Endodermal cell (in vitro differentiated cells): ENCODE results near the gene GDF7. TPM values are rescaled to one million over a fixed set of nuclear protein-coding genes. Genes with fewer than 3 reads are reported as not detected.

Source experiments
- DNase-seq: peaks from one replicate; pipeline ENCODE4 v3.0.0-alpha.2; 2017
- H3K27ac ChIP-seq: 2 replicates; pipeline ENCODE4 v1.5.1; 2013; ENCODE audit warnings: mild to moderate bottlenecking, low read depth, low read length, moderate library complexity
- H3K27me3 ChIP-seq: 2 replicates; pipeline ENCODE4 v1.6.1; 2013; ENCODE audit warnings: mild to moderate bottlenecking, low read length, moderate library complexity; ENCODE audit not compliant: insufficient read depth, control insufficient read depth, poor library complexity, severe bottlenecking
- H3K36me3 ChIP-seq: 2 replicates; pipeline ENCODE4 v1.7.0; 2013; ENCODE audit warnings: mild to moderate bottlenecking, low read length, moderate library complexity; ENCODE audit not compliant: control insufficient read depth, insufficient read depth
- H3K4me1 ChIP-seq: one replicate; pipeline ENCODE4 v1.7.0; 2013; ENCODE audit warnings: low read length; ENCODE audit not compliant: control insufficient read depth, insufficient read depth
- H3K4me3 ChIP-seq: 2 replicates; pipeline ENCODE4 v1.5.1; 2013; ENCODE audit warnings: mild to moderate bottlenecking, low read length, moderate library complexity
- H3K9ac ChIP-seq: 2 replicates; pipeline ENCODE4 v1.6.1; 2013; ENCODE audit warnings: mild to moderate bottlenecking, low read length, moderate library complexity; ENCODE audit not compliant: poor library complexity, severe bottlenecking; ENCODE audit errors: extremely low read depth
- H3K9me3 ChIP-seq: 2 replicates; pipeline ENCODE4 v1.6.1; 2013; ENCODE audit warnings: mild to moderate bottlenecking, low read length, moderate library complexity; ENCODE audit not compliant: control insufficient read depth
- H3K27ac Mint-ChIP-seq: 2 replicates; pipeline ENCODE4 v1.8.0; 2020; ENCODE audit warnings: mixed read lengths
- H3K27me3 Mint-ChIP-seq: 2 replicates; pipeline ENCODE4 v1.8.0; 2021; ENCODE audit warnings: mild to moderate bottlenecking, mixed read lengths; ENCODE audit not compliant: insufficient read depth
- H3K36me3 Mint-ChIP-seq: 2 replicates; pipeline ENCODE4 v1.8.0; 2020; ENCODE audit warnings: low read depth, mixed read lengths
- H3K4me1 Mint-ChIP-seq: 2 replicates; pipeline ENCODE4 v1.8.0; 2020; ENCODE audit warnings: mixed read lengths
- H3K4me3 Mint-ChIP-seq: 2 replicates; pipeline ENCODE4 v1.8.0; 2020; ENCODE audit warnings: mild to moderate bottlenecking, moderate library complexity, mixed read lengths
- H3K9me3 Mint-ChIP-seq: 2 replicates; pipeline ENCODE4 v1.8.0; 2020; ENCODE audit warnings: mild to moderate bottlenecking, mixed read lengths
- WGBS, 2 experiments: methylation state at CpG; one replicate each; pipeline versions ENCODE4 v1.1.5 to v1.1.7; 2013; ENCODE audit warnings: missing lambda C conversion rate in 2 of 2, mixed read lengths in 1 of 2; ENCODE audit not compliant: insufficient coverage in 1 of 2, insufficient read length in 1 of 2; 5-methylcytosine and 5-hydroxymethylcytosine counted together
- total RNA-seq, 2 donors: library from RNA; stranded (reverse); fragmentation: NEBNext Ultra II Directional in 1 of 2; extraction: Animal tissue kit (Norgen Biotek cat#: 25700) in 1 of 2; gene quantifications; 2 replicates in 1 of 2; 3 replicates in 1 of 2; pipeline ENCODE4 v1.2.1, GENCODE V29; 2021
- TF ChIP-seq, protein P1 (sequence below): fragments of 200-600 bp; sonication (generic); conservative IDR thresholded peaks from 2 replicates; pipeline ENCODE4 v1.5.0; 2021; ENCODE audit warnings: antibody characterized with exemption, mild to moderate bottlenecking

The GDF7 gene
- total RNA-seq, 2 donors from 2014 or later = 0.07 to 0.09 TPM

- Histone ChIP-seq H3K9ac (no peak overlapping the region), H3K36me3 (no peaks in the 10 kb centered on the region), H3K27ac (no peak overlapping the region), H3K27me3 (peaks cover 25% of the 10 kb centered on the region), H3K4me3 (no peak overlapping the region), H3K4me1 (no peaks in the 10 kb centered on the region), H3K9me3 (no peaks in the 10 kb centered on the region)
- Mint-ChIP-seq H3K27me3 (peaks cover 25% of the 10 kb centered on the region), H3K4me1 (peaks cover 3% of the 10 kb centered on the region), H3K27ac (no peak overlapping the region), H3K9me3 (no peaks in the 10 kb centered on the region), H3K4me3 (no peak overlapping the region), H3K36me3 (no peaks in the 10 kb centered on the region)
- no peak for DNase-seq
- 67 to 88% methylated on average over 1 to 2 of the region's 2 CpGs for WGBS, 2 experiments
- TF ChIP-seq, protein P1, sequence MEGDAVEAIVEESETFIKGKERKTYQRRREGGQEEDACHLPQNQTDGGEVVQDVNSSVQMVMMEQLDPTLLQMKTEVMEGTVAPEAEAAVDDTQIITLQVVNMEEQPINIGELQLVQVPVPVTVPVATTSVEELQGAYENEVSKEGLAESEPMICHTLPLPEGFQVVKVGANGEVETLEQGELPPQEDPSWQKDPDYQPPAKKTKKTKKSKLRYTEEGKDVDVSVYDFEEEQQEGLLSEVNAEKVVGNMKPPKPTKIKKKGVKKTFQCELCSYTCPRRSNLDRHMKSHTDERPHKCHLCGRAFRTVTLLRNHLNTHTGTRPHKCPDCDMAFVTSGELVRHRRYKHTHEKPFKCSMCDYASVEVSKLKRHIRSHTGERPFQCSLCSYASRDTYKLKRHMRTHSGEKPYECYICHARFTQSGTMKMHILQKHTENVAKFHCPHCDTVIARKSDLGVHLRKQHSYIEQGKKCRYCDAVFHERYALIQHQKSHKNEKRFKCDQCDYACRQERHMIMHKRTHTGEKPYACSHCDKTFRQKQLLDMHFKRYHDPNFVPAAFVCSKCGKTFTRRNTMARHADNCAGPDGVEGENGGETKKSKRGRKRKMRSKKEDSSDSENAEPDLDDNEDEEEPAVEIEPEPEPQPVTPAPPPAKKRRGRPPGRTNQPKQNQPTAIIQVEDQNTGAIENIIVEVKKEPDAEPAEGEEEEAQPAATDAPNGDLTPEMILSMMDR = no peak
These were observed 12.5 kb upstream of the GDF7 start for GRCh38 chr2:20654535-20654813.

GRCh38 chr2:20656561-20656960, 10.4 kb upstream of the GDF7 start:
- no peaks in the 10 kb centered on the region for H3K4me1 ChIP-seq
- peaks cover 41% of the 10 kb centered on the region for H3K27me3 ChIP-seq
- no peak overlapping the region for H3K4me3 ChIP-seq
- no peaks in the 10 kb centered on the region for H3K36me3 Mint-ChIP-seq
- H3K9me3 Mint-ChIP-seq = no peaks in the 10 kb centered on the region
- no peak overlapping the region for H3K27ac Mint-ChIP-seq
- no peak for DNase-seq
- H3K9ac ChIP-seq = no peak overlapping the region
- H3K27me3 Mint-ChIP-seq = peaks cover 42% of the 10 kb centered on the region
- whole genome bisulfite sequencing, 2 experiments = 79 to 83% methylated on average over 5 to 7 of the region's 7 CpGs
- H3K9me3 ChIP-seq = no peaks in the 10 kb centered on the region
- H3K36me3 ChIP-seq = no peaks in the 10 kb centered on the region
- no peak overlapping the region for H3K27ac ChIP-seq
- H3K4me3 Mint-ChIP-seq = no peak overlapping the region
- TF ChIP-seq, protein P1 = no peak
- no peaks in the 10 kb centered on the region for H3K4me1 Mint-ChIP-seq

DNA sequence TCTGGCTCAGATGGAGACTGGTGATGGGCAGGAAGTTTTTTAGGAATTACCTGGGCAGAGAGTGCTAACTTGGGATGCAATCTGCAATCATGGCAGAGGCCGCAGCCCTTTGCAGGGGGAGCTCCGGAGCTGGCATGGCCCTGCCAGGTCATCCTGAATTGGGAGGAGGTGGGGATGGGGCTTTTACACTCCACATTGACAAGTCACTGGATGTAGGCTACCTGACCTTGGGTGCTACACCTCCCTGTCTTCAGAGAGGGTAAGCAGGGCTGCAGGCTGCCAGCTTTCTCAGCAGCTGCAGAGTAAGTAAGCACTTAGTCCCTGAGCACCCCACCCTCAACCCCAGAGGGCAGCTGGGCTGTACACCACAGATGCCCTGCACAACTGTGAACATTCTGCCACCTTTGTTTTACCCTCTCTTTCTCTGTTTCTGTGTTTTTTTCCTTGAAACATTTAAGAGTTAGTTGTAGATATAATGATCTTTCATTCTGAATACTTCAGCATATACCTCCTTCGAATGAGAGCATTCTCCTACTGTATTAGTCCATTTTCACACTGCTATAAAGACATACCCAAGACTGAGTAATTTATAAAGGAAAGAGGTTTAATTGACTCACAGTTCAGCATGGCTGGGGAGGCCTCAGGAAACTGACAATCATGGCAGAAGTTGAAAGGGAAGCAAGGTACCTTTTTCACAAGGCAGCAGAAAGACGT, 9.3 kb upstream of the GDF7 start:
- Histone ChIP-seq H3K27me3 (peaks cover 46% of the 10 kb centered on the region), H3K36me3 (no peaks in the 10 kb centered on the region), H3K4me3 (no peak overlapping the region), H3K27ac (no peak overlapping the region), H3K9ac (no peak overlapping the region), H3K9me3 (no peaks in the 10 kb centered on the region), H3K4me1 (no peaks in the 10 kb centered on the region)
- Mint-ChIP-seq H3K9me3 (no peaks in the 10 kb centered on the region), H3K4me1 (no peaks in the 10 kb centered on the region), H3K36me3 (no peaks in the 10 kb centered on the region), H3K27ac (no peak overlapping the region), H3K4me3 (no peak overlapping the region), H3K27me3 (peaks cover 52% of the 10 kb centered on the region)
- TF ChIP-seq, protein P1 = no peak
- 74 to 100% methylated on average over 1 to 3 of the region's 4 CpGs for WGBS, 2 experiments
- no peak for DNase-seq
